Caco-2 (cell line): ENCODE data around the gene FIZ1. TPM values are rescaled to one million over a fixed set of nuclear protein-coding genes. Genes with fewer than 3 reads are reported as not detected.
A peak's percentile ranks its signal among the peaks of the same experiment; 100 is the strongest.

Source experiments
- BruUV-seq: library from RNA; stranded (reverse); fragments of 400-500 nt; replicated peaks from 2 replicates; lab custom pipeline; 2021; lab: Mats Ljungman, UMichigan
- CTCF ChIA-PET: fragments of 300-600 bp; sonication (Branson Sonifier 250); formaldehyde crosslinking; loops from one replicate; lab custom pipeline; 2022; ENCODE audit warnings: antibody characterized with exemption; lab: Charles Lee
- POLR2A ChIA-PET: fragments of 300-600 bp; sonication (Branson Sonifier 250); formaldehyde crosslinking; loops from one replicate; lab custom pipeline; 2022; ENCODE audit warnings: antibody characterized with exemption; lab: Charles Lee
- DNase-seq, 2 experiments: peaks; one replicate each; pipeline versions ENCODE4 v3.0.0 to v3.0.0-alpha.2; 2020 to 2022
- H3K27me3 ChIP-seq: replicated peaks from 2 replicates; pipeline ENCODE4 v1.6.0; 2011; ENCODE audit warnings: low read length; ENCODE audit not compliant: control insufficient read depth, insufficient read depth
- H3K36me3 ChIP-seq: 2 replicates; pipeline ENCODE4 v1.5.1; 2011; ENCODE audit warnings: low read length; ENCODE audit not compliant: control insufficient read depth, insufficient read depth
- H3K4me1 ChIP-seq: fragments of 250-450 bp; sonication (Bioruptor Pico); 2 replicates; pipeline ENCODE4 v1.5.1; 2020; ENCODE audit warnings: mild to moderate bottlenecking
- H3K4me3 ChIP-seq: 2 replicates; pipeline ENCODE4 v1.5.1; 2011; ENCODE audit warnings: low read depth, mild to moderate bottlenecking, control low read depth, low read length
- H3K9me3 ChIP-seq: fragments of 250-450 bp; sonication (Bioruptor Pico); 2 replicates; pipeline ENCODE4 v1.5.1; 2020; ENCODE audit warnings: mild to moderate bottlenecking, moderate library complexity
- H3K27ac Mint-ChIP-seq: one replicate; pipeline ENCODE4 v1.8.0; 2022; ENCODE audit warnings: mixed read lengths; ENCODE audit not compliant: unreplicated experiment
- H3K27me3 Mint-ChIP-seq: one replicate; pipeline ENCODE4 v1.8.0; 2022; ENCODE audit warnings: mixed read lengths; ENCODE audit not compliant: insufficient read depth, unreplicated experiment
- H3K36me3 Mint-ChIP-seq: one replicate; pipeline ENCODE4 v1.8.0; 2022; ENCODE audit warnings: mild to moderate bottlenecking, mixed read lengths; ENCODE audit not compliant: insufficient read depth, unreplicated experiment
- H3K4me1 Mint-ChIP-seq: one replicate; pipeline ENCODE4 v1.8.0; 2022; ENCODE audit warnings: low read depth, mixed read lengths; ENCODE audit not compliant: unreplicated experiment
- H3K4me3 Mint-ChIP-seq: one replicate; pipeline ENCODE4 v1.8.0; 2022; ENCODE audit warnings: mild to moderate bottlenecking, moderate library complexity, mixed read lengths; ENCODE audit not compliant: unreplicated experiment
- H3K9me3 Mint-ChIP-seq: one replicate; pipeline ENCODE4 v1.8.0; 2022; ENCODE audit warnings: mixed read lengths; ENCODE audit not compliant: unreplicated experiment
- intact Hi-C: fragments of 100-400 bp; cut with micrococcal nuclease; formaldehyde crosslinking; loops from one replicate; pipeline ENCODE4 v1.10.0; 2022; ENCODE audit not compliant: unreplicated experiment
- total RNA-seq: library from RNA; stranded (reverse); gene quantifications from 2 replicates; pipeline ENCODE4 v1.2.3, GENCODE V29; 2022
- TF ChIP-seq, protein P1 (sequence below), 2 experiments: fragments of 200-600 bp in 1 of 2; IDR thresholded peaks; 1 replicate in 1 of 2; 2 replicates in 1 of 2; pipeline versions ENCODE4 v1.5.1 to v1.8.0; 2011 to 2022; ENCODE audit warnings: antibody characterized with exemption in 1 of 2, control low read depth in 1 of 2, inconsistent platforms in 1 of 2, low read depth in 1 of 2, low read length in 1 of 2, mild to moderate bottlenecking in 1 of 2, moderate library complexity in 1 of 2; ENCODE audit not compliant: insufficient read depth in 1 of 2, severe bottlenecking in 1 of 2, unreplicated experiment in 1 of 2

Gene FIZ1
- total RNA-seq, 1 experiment from 2014 or later: 27.2 TPM

DNA sequence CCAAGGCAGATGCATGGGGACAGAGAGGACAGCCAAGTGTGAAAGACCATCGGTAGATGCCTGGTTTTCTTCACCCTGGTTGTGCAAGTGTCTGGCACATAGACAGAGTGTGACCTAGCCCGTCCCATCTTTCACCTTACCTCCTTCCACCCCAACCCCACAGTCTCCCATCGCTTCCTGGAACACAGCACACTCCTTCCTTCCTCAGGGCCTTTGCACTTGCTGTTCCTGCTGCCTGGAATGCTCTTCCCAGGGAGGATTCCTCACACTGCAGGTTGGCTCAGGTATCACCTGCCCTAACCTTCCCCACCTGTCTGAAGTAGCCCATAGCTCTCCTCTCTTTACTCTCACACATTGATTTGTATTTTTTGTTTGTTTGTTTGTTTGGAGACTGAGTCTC, 3.0 kb downstream of the FIZ1 start:
- Histone ChIP-seq H3K4me3 (no peak overlapping the region), H3K27me3 (no peaks in the 10 kb centered on the region), H3K9me3 (no peaks in the 10 kb centered on the region), H3K4me1 (peaks cover 5% of the 10 kb centered on the region), H3K36me3 (peaks cover 3% of the 10 kb centered on the region)
- ChIA-PET POLR2A (no interaction called here), CTCF (no interaction called here)
- no peak for DNase-seq
- Mint-ChIP-seq H3K4me3 (no peak overlapping the region), H3K9me3 (peaks cover 9% of the 10 kb centered on the region), H3K36me3 (peaks cover 65% of the 10 kb centered on the region), H3K27ac (no peak overlapping the region), H3K27me3 (no peaks in the 10 kb centered on the region), H3K4me1 (peaks cover 14% of the 10 kb centered on the region)
- intact Hi-C loops: no loop called here
- TF ChIP-seq, protein P1, sequence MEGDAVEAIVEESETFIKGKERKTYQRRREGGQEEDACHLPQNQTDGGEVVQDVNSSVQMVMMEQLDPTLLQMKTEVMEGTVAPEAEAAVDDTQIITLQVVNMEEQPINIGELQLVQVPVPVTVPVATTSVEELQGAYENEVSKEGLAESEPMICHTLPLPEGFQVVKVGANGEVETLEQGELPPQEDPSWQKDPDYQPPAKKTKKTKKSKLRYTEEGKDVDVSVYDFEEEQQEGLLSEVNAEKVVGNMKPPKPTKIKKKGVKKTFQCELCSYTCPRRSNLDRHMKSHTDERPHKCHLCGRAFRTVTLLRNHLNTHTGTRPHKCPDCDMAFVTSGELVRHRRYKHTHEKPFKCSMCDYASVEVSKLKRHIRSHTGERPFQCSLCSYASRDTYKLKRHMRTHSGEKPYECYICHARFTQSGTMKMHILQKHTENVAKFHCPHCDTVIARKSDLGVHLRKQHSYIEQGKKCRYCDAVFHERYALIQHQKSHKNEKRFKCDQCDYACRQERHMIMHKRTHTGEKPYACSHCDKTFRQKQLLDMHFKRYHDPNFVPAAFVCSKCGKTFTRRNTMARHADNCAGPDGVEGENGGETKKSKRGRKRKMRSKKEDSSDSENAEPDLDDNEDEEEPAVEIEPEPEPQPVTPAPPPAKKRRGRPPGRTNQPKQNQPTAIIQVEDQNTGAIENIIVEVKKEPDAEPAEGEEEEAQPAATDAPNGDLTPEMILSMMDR (IDR thresholded peaks at IDR 0.05; ENCODE audit: insufficient read depth in 1 of 2, low read depth in 1 of 2, low read length in 1 of 2, severe bottlenecking in 1 of 2, unreplicated experiment in 1 of 2): no peak
- BruUV-seq: no TSS peak

DNA sequence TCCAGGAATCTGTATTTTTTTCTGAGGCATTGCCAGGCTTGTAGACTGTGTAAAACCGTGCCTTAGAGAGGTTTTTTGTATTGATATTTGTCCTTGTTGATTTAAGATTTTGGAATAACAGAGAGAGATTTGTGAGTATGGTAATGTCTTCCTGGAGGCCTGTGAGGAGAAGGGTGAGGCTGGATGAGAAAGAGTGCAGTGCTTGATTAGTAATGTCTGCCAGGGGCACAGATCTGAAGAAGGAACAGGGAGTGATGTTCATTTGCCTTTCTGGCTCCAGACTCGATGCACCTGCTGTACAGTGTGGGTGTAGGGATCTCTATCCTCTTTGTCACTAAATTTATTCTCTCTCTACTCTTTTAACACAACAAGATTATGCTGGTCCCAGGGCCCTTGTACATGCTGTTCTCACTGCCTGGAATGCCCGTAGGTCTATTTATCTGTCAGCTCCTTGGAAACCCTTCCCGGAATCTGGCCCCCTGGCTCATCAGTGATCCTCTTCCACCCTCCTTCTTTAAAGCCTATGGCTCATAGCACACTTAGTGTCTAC, 4.2 kb downstream of the FIZ1 start:
- peak overlapping the region; percentile 25 for H3K27ac Mint-ChIP-seq
- intact Hi-C loops: no loop called here
- Histone ChIP-seq H3K36me3 (peaks cover 3% of the 10 kb centered on the region), H3K9me3 (no peaks in the 10 kb centered on the region), H3K4me1 (peaks cover 5% of the 10 kb centered on the region), H3K4me3 (no peak overlapping the region), H3K27me3 (no peaks in the 10 kb centered on the region)
- peaks cover 9% of the 10 kb centered on the region for H3K9me3 Mint-ChIP-seq
- BruUV-seq: no TSS peak
- ChIA-PET POLR2A (no interaction called here), CTCF (interaction anchor here (0.7 kb wide), 1 partner anchor 31 kb away, joined by 3 read pairs; no protein-coding TSS in a partner anchor)
- no peaks in the 10 kb centered on the region for H3K27me3 Mint-ChIP-seq
- TF ChIP-seq, protein P1 (IDR thresholded peaks at IDR 0.05; ENCODE audit: insufficient read depth in 1 of 2, low read depth in 1 of 2, low read length in 1 of 2, severe bottlenecking in 1 of 2, unreplicated experiment in 1 of 2): no peak
- peaks cover 14% of the 10 kb centered on the region for H3K4me1 Mint-ChIP-seq
- H3K36me3 Mint-ChIP-seq: peaks cover 63% of the 10 kb centered on the region
- H3K4me3 Mint-ChIP-seq: no peak overlapping the region
- DNase-seq: no peak

DNA sequence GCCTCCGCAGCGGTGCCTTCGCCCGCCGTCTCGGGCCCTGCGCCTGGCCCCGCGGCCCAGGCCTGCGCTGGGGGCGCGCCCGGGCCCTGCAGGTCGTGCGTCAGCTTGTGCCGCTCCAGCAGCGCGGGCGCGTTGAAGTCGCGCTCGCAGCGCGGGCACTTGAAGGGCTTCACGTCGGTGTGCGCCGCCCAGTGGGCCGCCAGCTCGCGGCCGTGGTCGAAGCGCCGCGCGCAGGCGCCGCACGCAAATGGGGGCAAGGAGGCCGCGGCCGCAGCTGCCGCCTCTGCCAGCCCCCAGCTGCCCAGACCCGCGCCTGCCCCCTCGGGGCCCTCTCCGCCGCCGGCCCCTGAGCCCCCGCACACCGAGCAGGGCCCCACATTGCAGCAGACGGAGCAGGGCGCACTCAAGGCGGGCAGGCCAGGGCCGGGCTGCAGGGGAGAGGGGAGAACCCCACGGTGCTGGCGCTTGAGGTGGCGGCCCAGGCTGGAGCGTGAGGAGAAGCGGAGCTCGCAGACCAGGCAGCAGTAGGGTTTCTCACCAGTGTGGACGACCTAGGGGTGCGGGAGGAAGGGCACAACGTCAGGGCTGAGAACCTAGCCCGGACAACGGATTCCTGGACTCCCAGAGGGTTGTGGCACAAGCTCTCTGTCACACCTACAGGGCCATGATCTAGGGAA, 6.1 kb downstream of the FIZ1 start:
- peaks cover 12% of the 10 kb centered on the region for H3K4me1 Mint-ChIP-seq

More for the DNA sequence above, 6.1 kb downstream of the FIZ1 start:
- H3K27me3 ChIP-seq: no peaks in the 10 kb centered on the region
- H3K9me3 ChIP-seq: no peaks in the 10 kb centered on the region
- Mint-ChIP-seq H3K9me3 (peaks cover 1% of the 10 kb centered on the region), H3K27ac (no peak overlapping the region), H3K4me3 (no peak overlapping the region), H3K36me3 (peaks cover 50% of the 10 kb centered on the region), H3K27me3 (no peaks in the 10 kb centered on the region)
- TF ChIP-seq, protein P1 (IDR thresholded peaks at IDR 0.05; ENCODE audit: insufficient read depth in 1 of 2, low read depth in 1 of 2, low read length in 1 of 2, severe bottlenecking in 1 of 2, unreplicated experiment in 1 of 2): no peak
- intact Hi-C loops: no loop called here
- H3K4me1 ChIP-seq: no peaks in the 10 kb centered on the region; the same call in none of the 2 replicates
- ChIA-PET POLR2A (no interaction called here), CTCF (no interaction called here)
- H3K4me3 ChIP-seq: no peak overlapping the region
- BruUV-seq: no TSS peak
- no peak for DNase-seq
- H3K36me3 ChIP-seq: peaks cover 3% of the 10 kb centered on the region
